EL (cell line): ENCODE results near the gene CNOT1.
"Not testable (repeated sequence)": the region's sequence is repeated elsewhere in the genome, so short reads cannot be mapped to it uniquely, and the experiment has no call there.

Experiments
- DNase-seq: peaks from one replicate; pipeline ENCODE4 v3.0.0-alpha.2; 2016

The CNOT1 gene

DNA sequence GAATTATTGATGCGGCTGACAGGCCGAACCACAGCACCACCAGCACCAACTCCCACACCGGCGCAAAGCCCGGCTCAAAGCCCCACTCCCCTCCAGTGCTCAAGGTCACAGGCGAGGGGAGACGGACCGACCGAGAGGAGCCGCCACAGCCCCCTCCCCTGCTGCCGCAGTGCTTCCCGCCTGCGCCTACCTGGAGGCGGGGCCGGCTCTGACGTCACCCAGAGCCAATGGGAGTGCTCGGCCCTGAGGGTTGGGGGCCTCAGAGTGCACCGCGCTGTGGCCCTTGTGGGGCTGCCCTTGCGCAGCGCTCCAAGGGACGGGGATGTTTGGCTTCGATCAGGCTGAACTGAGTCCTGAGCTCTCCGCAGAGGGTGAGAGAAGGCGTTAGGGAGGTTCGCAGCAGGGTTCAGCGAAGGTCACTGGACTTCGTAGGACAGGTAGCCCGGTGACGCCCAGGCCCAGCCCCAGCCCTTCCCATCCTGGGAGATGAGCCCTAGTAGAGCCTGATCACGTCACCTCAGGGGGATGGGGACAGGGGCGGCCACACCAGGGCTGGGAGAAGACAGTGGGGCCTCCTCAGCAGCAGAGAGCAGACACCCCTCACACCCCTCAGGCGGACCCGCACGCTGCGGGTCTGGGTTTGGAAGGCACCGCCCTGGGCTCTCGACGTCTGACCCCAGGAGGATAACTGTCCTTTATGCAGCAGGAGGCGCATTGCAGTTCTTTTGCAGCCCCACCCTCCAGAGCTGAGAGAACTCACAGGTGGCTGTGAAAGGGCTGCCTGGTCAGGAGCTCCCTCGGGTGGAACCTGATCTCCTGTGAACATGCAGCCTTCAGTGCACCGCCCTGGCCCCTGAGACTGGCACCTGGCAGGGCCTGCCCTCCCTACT is 128.1 kb downstream of the CNOT1 start:
- DNase-seq: no peak

DNA sequence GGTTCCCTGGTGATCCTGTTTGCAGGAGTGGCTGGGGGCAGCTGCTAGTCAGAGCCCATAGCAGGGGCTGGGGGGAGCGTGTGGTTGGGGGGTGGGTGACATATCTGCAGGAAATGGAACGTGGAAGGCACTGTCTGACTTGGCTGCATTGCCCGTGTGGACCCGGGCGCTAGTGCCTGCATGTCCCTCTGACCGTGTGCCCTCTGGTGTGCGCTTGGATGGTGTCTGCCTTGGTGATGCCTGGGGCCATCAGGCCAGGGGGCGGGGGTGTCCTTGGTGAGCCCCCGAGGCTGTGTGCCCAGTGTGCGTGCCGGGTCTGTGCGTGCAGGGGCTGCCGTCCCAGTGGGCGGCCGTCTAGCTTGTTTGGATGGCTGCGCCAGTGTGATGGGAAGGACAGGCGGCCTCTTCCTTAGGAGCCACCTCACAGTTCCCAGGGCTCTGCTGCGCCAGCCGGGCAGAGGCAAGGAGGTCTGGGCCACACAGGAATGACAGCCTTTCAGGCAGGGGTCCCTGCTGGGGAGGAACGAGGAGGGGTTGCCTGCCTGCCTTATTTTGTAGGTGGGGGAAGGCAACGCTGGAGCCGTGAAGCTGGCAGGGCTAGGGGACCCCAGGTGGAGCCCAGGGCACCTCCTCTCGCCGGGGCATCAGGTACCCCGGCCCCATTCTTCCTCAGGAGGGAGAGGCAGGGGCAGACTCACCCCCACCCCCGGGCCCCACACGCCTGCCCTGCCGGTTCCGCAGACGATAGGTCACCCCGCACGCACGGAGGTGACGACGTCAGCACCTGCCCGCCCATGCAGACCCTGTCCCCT is 129.0 kb downstream of the CNOT1 start:
- DNase-seq: no peak

DNA sequence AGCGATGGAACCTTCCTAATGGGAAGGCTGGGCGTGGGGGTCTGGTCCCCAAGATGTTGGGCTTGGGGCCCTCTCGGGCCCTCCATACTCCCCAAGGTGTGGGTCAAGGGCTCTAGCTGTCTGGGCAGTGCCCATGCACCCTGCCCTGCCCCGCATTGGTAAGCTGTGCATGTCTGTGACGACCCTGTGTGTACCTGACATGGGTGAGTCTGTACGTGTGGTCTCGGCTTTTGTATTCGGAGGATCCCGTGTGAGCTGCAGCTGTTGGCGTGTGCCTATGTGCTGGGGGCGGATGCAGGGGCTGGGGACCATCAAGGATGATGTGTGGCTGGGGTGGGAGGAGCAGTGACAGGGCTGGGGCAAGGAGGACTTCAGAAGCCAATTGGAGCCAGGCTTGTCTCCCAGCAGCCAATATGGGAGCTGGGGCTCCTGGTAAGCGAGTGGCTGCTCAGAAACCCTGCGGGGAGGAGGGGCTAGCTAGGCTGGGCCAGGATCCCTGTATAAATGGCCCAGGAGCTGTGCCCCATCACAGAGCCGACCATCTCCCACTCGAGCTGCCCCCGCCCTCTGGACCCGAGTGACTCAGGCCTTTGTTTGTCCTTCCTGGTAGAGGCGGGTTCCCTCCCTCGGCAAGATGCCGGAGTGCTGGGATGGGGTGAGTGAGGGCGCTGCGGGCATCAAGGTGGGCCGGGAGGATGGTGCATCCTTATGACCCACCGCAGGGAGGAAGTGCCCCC is 129.8 kb downstream of the CNOT1 start, which contains the start of gene NDRG4:
Gene NDRG4 (plus strand): TSS at position 529 of the 737 bp plus-strand sequence. CDS start 106 bp downstream, at position 635.
- peak; percentile 91 for DNase-seq

DNA sequence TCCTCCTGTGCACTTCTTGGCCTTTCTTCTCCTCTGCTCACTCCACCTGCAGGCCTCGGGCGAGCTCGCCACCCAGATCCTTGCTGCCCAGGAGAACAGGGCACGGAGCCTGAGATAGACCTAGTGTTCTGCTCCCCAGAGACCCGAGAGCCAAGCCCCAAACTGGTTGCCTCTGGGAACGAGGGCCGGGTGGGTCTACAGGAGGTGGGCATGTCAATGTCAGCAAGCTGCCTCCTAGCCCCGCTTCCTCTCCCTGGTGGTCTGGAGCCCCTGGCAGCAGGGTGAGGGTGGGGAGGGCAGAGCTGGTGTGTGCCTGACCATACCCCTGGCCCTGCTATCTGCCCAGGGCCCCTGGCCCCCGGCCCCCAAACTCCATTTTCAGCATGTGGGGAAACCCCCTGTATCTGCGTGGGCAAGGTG is 130.5 kb downstream of the CNOT1 start:
- no peak for DNase-seq

DNA sequence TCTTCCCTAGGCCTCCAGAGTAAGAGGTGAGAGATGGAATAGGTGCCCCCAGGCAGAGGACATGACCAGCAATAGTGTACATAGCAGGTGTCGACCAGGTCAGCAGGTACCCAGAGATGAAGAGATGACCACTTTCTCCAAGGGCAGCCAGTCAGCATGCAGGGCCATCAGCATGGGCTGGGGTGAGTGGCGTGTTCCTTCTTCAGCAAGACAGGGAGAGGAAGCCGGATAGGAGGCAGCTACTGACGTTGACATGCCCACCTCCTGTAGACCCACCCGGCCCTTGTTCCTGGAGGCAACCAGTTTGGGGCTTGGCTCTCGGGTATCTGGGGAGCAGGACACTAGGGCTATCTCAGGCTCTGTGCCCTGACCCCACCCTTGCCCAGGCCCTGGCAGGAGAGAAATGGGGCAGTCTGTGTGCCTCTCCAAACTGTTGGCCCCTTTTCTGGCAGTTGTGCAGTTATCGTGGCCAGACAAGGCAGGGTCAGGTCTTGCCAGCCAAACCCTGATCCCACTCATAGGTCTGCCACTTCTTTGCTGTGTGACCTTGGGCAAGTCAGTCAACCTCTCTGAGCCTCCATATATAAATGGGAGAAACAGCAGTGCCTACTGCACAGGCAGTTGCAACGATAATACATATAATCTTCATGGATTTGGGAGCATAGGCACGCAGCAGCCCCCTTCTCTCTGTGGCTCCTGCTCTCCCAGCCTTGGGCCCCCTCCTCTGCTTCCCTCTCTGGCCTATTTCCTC is 131.1 kb downstream of the CNOT1 start:
- no peak for DNase-seq

DNA sequence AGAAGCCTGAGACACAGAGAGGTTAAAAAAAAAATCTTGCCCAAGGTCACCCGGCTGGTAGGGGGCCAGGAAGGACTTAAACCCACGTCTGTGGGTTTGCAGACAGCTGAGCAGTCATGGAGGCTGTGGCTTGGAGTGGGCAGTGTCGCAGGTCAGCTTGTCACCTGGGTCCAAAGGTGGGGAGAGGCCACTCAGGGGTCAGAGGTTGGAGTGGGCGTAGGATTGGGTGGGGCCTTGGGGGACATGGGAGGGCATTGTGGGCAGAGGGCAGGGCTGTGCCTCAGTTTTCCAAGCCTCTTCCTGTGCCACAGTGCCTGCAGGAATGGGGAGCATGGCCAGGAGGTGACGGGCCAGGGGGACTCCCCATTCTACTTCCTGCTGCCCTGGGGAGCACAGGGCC is 131.7 kb downstream of the CNOT1 start:
- no peak for DNase-seq

DNA sequence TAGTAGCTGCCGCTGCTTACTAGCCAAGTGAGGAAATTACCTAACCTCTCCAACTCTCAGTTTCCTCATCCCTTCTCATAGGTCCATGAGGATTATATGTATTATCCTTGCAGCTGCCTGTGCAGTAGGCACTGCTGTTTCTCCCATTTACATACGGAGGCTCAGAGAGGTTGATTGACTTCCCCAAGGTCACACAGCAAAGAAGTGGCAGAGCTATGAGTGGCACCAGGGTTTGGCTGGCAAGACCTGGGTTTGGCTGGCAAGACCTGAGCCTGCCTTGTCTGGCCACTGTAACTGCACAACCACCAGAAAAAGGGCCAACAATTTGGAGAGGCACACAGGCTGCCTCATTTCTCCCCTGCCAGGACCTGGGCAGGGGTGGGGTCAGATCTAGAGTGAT is 132.2 kb downstream of the CNOT1 start:
- DNase-seq: no peak

DNA sequence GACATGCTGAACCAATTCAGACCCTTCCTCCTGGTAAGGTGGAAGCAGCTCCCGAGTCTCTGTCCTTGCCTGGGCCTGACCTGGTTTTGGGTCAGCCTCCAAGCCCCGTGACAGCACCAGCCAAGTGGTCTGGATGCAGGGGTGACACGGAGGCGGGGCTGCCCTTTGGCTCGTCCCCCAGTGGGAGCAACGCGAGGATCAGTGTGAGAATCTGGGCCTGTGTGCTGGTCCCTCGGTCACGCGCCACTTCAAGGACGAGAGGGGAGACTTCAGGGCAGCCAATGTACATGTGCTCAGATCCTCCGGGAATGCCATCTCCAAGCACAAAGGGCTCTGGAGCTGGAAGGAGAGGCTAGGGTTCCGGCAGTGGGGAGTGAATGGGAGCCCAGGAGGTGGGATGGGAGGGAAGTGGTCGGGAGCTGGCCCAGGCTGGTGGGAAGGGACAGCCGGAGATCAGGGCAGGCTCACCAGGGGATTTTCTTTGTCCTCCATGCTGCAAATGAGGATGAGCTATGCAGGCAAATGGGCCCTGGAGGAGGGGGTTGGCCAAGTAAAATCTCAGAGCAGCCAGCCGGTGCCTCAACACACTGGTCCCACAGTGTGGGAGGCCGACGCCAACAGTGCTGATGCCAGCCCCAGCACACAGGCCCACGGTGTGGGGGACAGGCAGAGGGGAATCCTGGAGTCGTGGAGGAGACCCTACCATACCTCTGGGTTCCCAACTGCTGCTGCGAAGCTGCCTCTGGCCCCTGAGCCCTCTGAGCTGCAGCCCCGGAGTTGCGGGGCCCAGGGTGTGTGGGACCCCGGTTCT is 133.9 kb downstream of the CNOT1 start:
- no peak for DNase-seq

DNA sequence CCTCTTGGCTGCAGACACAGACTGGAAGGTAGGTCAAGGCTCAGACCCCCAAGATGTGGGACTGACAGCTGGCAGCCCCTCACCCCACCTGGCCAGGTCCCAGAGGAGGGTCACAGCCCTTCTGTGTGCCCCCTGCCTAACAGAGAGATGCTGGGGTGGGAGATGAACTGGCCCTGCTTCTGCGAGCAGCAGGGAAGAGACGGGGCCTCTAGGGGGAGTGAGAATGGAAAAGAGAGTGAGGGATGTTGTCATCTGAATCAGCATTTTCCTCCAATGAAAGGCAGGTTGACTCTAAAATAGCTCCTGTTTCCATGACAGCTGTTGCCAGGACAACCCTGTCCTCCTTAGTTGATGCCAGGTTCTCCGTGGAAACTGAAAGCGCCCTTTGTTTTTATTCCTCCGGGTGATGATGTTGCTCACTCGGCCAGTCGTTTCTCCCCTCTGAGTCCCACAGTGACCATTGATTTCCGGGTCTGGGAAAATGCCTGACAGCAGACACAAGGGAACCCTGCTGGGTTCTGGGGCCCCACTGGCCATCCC is 134.6 kb downstream of the CNOT1 start:
- peak; percentile 93 for DNase-seq

DNA sequence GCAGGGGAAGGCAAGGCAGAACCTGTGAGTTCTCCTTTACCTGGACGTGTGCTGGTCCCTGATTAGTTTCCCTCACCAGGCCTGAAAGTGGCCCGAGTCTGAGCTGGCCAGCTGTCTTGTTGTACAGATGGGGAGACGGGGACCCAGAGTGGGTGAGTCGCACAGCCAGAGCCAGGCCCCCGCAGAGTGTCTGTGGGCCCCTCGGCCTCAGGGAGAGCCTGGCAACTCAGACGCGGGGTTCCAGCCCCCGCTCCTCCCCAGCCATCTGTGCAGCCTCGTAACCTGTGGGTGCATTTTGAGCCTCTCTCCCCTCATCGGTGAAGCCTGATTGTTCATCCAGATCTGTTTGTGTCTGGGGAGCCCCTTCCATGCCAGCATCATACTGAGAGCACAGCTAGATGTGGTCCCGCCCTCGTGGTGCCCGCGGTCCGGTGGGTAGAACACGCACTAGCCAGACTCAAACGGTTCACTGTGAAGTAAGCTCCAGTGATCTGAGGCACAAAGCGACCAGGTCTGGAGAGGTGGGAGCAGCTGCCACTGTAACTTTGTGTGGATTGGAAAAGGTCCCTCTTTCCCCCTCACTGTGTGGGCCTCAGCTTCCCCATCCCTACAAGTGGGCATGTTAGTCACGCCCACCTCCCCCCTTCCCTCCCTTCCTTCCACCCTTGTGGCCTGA is 135.7 kb downstream of the CNOT1 start:
- DNase-seq: no peak

DNA sequence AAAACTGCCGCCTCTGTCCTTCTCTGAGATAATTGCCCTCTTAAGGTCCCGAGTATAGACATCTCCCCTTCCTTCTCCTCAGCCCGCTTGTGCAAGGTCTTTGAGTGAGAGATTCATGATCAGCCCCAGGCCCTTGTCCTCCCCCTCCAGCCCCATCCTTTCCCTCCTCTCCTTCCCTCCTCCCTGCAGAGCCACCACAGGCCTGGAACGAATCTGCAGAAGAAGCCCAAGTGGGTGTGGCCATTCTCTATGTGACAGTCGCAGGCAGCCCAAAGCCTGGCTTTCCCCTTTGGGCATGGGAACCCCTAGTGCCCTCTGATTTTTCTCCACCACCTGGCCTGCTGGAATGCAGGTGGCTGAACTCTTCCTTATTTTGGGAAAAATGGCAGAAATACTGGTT is 136.9 kb downstream of the CNOT1 start:
- no peak for DNase-seq

DNA sequence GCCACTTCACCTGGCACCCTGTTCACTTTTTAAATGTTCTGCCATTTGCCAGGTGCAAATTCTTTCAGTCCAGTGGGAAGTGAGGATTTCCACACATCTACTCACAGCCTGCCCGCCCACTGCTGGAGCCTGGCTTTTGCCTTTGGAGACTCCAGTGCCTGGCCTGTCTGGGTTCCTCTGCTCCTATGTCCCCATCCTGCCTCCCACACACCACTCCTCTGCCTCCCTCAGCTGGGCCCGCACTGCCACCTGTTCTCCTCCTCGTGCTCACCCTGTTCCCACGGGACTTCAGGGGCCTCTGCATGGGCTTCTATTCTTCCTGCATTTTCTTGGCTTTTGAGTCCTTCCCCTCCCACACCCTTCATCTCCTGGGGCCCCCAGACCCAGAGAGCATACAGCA is 137.6 kb downstream of the CNOT1 start:
- DNase-seq: no peak

DNA sequence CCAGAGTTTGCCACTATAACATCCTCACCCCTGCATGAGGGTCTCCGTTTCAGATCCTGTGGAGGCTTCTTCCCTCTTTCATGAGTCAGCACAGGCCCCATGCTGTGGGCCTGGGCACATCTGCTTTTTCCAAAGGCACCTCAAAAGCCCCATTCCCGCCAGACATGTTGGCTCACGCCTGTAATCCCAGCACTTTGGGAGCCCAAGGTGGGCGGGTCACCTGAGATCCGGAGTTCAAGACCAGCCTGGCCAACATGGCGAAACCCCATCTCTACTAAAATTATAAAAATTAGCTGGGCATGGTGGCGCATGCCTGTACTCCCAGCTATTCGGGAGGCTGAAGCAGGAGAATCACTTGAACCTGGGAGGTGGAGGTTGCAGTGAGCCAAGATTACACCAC is 139.1 kb downstream of the CNOT1 start:
- not testable (repeated sequence) for DNase-seq

DNA sequence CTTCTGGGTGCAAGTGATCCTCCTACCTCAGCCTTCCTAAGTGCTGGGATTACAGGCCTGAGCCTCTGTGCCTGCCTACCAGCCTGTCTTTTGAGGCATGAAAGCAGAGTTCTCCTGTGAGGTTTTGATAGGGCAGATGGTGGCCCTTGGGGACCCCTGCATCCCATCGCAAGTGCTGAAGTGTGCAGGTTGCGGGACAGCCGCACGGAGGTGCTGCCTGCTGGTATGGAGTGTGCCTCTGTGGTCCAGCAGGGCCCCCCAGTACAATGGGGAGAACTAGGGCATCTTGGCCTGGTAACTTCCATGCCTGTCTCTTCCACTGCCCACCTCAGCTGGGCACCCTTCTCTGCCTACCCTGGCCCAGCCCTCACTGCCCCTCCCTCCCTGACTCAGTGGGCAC is 139.6 kb downstream of the CNOT1 start:
- DNase-seq: no peak

DNA sequence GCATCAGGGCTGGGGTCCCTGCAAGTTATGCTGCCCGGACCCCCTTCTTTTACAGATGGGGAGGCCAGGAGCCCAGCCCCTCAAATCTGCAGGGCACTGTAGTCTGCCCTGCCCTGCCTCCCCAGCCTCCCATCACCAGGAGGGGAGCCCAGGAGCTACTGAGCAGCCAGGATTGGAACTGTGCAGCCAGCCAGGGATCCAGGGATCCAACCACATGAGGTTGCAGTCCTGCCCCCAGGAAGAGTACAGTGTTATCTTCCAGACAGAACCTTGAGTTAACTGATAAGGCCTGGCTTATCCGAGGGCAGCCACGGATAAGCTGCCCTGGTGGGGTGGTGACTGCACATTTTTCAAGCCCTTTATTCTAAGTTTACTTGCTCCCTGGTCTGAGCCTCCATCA is 141.1 kb downstream of the CNOT1 start:
- no peak for DNase-seq

DNA sequence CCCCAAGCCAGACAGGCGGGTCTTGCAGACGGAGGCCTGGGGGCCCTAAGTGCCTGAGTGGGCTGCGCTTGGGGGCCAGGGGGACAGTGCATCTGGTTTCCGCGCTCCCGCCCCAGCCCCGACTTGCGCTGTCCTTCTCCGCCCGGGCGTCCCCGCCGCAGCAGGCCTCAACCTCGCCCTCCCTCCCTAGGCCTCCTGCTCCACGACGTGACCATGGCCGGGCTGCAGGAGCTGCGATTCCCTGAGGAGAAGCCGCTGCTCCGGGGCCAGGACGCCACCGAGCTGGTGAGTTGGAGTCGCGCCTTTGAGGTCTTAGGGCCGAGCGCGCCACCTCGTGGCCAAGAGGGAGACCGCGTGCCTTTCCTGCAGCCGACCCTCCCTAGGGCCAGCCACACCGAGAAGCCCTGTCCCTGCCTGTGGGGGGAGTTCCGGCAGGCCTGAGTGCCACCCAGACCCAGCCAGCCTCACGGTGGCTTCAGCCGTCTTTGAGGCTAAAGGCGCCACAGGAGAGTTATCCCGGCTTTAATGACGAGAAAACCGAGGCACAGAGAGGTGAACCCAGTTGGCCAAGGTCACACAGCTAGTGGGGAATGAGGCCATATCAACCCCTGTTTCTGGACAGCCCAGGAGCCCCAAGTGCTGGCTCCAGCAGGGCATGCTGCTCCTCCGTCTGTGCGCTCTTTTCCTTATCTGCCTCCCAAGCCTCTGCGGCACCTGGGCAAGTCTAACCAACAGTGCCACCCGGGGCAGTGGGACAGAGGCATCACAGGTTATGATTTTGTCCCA is 141.9 kb downstream of the CNOT1 start:
- DNase-seq: peak; percentile 76

DNA sequence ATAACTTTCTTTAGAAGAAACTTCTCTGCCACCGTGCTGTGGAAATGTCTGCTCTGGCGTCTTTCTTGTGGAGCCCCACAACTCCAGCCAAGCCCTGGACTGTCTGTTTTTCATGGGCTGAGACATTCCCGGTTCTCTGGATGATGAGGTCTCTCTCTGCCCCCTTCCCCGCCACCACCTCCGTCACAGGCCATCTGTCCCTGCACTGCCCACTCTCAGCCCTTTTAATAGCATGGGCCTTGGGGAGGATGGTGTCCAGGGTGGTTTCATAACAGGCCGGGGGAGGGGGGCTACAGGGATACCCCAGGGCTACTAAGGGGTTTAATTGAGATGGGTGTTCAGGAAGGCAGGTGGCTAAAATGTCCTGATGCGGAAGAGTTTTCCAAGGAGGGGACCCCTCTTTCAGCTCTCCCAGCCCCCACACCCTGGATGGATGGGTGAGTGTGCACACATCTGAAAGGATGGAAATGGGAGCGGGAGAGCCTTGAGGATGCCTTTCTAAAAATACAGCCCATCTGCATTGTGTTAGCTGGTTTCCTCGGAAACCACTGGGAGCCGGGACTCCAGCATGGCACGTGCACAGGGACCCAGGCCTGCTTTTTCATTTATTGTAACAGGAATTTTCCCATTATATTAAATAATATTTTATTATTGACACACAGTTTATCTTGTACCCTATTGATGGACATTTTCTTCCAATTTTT is 144.3 kb downstream of the CNOT1 start:
- no peak for DNase-seq

DNA sequence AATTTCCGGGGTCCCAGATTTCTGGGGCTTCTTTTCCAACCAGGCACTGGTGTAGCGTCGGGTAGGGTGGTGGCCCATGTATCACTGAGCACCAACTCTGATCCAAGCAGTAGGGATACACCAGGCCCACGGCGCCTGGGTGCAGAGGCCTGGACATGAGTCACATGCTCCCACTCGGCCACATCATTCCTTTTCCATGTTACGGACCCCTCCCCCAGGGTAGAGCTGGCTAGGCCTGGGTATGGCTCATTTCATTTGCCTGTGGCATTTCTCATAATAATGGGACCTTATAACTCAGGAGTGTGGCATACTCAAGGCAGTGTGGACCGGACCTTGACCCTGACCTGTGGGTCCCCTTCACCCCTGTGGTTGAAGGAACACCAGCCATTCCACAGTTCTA is 147.7 kb downstream of the CNOT1 start:
- DNase-seq: peak; percentile 38

DNA sequence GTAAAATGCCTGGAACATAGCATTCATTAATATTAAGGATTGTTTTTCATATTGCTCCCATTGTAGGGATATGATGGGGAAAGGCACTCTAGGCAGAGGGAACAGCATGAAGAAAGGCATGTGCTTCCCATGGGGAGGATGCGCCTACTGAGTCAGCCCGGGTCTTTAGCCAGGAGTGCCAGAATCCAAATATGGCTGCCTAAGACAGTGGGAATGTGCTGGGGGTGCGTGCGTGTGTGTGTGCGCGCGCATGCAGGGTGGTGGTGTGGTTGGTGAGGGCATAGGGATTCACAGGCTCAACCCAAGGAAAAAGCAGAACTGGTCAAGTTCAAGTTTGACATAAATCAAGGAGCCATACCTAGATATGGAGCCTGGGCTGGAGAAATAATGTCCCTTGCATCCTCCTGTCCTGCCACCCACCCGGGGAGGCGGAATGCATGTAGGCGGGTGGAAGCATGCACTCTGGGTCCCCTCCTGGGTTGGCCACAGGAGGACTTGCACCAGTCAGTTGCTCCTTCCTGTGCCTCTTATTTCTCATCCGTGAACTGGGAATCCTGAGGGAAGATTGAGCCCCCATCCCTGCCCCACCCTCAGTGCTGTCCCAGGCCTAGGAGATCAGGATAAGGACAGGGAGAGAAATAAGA is 148.3 kb downstream of the CNOT1 start:
- no peak for DNase-seq
